ENCODE data around the gene CST1. TPM values are rescaled to one million over a fixed set of nuclear protein-coding genes. Genes with fewer than 3 reads are reported as not detected.

Gene CST1
- total RNA-seq, 4 donors from 2014 or later, result not detected

DNA sequence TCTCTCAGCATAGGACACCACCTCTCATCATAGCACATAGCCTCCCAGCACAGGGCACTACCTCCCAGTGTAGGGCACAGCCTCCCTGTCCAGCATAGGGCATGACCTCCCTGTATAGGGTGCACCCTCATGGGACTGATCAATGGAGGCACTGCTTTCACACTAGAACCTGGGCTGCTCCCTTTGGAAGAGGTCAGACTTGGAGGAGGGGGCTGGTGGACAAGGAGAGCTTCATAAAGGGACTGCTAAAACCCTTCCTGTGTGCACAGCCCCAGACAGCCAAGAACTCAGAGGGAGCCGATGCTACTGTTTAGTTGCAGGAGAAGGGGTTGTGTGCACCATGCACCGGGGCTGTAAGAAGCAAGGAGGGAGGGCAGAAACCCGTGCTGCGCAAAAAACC lies 40.0 kb downstream of the CST1 start:
- ATAC-seq (ENCODE audit: low FRiP score), result peak; percentile 28
- TF ChIP-seq, protein P1, sequence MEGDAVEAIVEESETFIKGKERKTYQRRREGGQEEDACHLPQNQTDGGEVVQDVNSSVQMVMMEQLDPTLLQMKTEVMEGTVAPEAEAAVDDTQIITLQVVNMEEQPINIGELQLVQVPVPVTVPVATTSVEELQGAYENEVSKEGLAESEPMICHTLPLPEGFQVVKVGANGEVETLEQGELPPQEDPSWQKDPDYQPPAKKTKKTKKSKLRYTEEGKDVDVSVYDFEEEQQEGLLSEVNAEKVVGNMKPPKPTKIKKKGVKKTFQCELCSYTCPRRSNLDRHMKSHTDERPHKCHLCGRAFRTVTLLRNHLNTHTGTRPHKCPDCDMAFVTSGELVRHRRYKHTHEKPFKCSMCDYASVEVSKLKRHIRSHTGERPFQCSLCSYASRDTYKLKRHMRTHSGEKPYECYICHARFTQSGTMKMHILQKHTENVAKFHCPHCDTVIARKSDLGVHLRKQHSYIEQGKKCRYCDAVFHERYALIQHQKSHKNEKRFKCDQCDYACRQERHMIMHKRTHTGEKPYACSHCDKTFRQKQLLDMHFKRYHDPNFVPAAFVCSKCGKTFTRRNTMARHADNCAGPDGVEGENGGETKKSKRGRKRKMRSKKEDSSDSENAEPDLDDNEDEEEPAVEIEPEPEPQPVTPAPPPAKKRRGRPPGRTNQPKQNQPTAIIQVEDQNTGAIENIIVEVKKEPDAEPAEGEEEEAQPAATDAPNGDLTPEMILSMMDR (IDR thresholded peaks at IDR 0.05), result no peak

GRCh38 chr20:23705895-23706294 lies 44.8 kb downstream of the CST1 start:
- ATAC-seq (ENCODE audit: low FRiP score), result no peak
- TF ChIP-seq, protein P1 (IDR thresholded peaks at IDR 0.05), result no peak
- no peak for DNase-seq (ENCODE audit: low spot score)

More for the DNA sequence above, 40.0 kb downstream of the CST1 start:
- no peak for DNase-seq (ENCODE audit: low spot score)

- DNase-seq (ENCODE audit: low spot score) (no peak), ATAC-seq (ENCODE audit: low FRiP score) (no peak)
- TF ChIP-seq, protein P1 (IDR thresholded peaks at IDR 0.05), result no peak
Measured at GRCh38 chr20:23702021-23702420, 48.7 kb downstream of the CST1 start.

- TF ChIP-seq, protein P1 (IDR thresholded peaks at IDR 0.05), result no peak
- no peak for ATAC-seq (ENCODE audit: low FRiP score)
- no peak for DNase-seq (ENCODE audit: low spot score)
Measured at GRCh38 chr20:23700931-23701330, 49.8 kb downstream of the CST1 start.

GRCh38 chr20:23697947-23698346 lies 52.8 kb downstream of the CST1 start:
- TF ChIP-seq, protein P1 (IDR thresholded peaks at IDR 0.05), result no peak
- no peak for ATAC-seq (ENCODE audit: low FRiP score)

More at GRCh38 chr20:23697947-23698346, 52.8 kb downstream of the CST1 start:
- no peak for DNase-seq (ENCODE audit: low spot score)

Small RNA genes within 50 kb of the gene (small RNA-seq; reads per million reads assigned to genes)
- not detected for gene CST2P1

Other genes with a start within 250 kb of the CST1 start
- gene CST9L, start 182.5 kb downstream of the CST1 start, total RNA-seq, result not detected
- under 1 TPM in 1 of 4 donors, not detected in 3; 0.28 TPM for gene CST9, start 145.0 kb downstream of the CST1 start, total RNA-seq
- 1,000 to 10,000 TPM; 1,117 to 1,890 (median 1,478) TPM for gene CST3, start 113.0 kb downstream of the CST1 start, total RNA-seq
- gene CST4, start 61.9 kb downstream of the CST1 start, total RNA-seq, result not detected
- gene CST2, start 75.8 kb upstream of the CST1 start, total RNA-seq, result under 1 TPM in 1 of 4 donors, not detected in 3; 0.93 TPM
- gene CST5, start 128.8 kb upstream of the CST1 start, total RNA-seq, result not detected
- gene GGTLC1, start 237.8 kb upstream of the CST1 start, total RNA-seq, result not detected